Central memory CD4-positive, alpha-beta T cell (primary cell): ENCODE measurements around the gene SGIP1.
"Not testable (repeated sequence)": the region's sequence is repeated elsewhere in the genome, so short reads cannot be mapped to it uniquely, and the experiment has no call there.

Experiments
- DNase-seq: peaks from one replicate; pipeline ENCODE4 v3.0.0; 2022

SGIP1 gene

GRCh38 chr1:66778266-66778665 lies 244.3 kb downstream of the SGIP1 start:
- no peak for DNase-seq

GRCh38 chr1:66778969-66779368 lies 245.0 kb downstream of the SGIP1 start:
- DNase-seq, result no peak

GRCh38 chr1:66779475-66780078 lies 245.6 kb downstream of the SGIP1 start:
- no peak for DNase-seq

- not testable (repeated sequence) for DNase-seq
Measured at GRCh38 chr1:66785800-66786199, 251.8 kb downstream of the SGIP1 start.

- DNase-seq, result no peak
Measured at GRCh38 chr1:66787641-66788040, 253.7 kb downstream of the SGIP1 start.

- DNase-seq, result peak; percentile 41
Measured at GRCh38 chr1:66788231-66788939, 254.4 kb downstream of the SGIP1 start.

GRCh38 chr1:66791621-66792610 lies 258.0 kb downstream of the SGIP1 start:
- DNase-seq, result no peak

- DNase-seq, result not testable (repeated sequence)
Measured at GRCh38 chr1:66795839-66796238, 261.9 kb downstream of the SGIP1 start.
